COLO829 (cell line): Measurements from ENCODE around the gene EPS8L2.

Source experiments
- DNase-seq: peaks from one replicate; pipeline ENCODE4 v3.0.0; 2012; ENCODE audit warnings: low spot score

EPS8L2 gene

DNA sequence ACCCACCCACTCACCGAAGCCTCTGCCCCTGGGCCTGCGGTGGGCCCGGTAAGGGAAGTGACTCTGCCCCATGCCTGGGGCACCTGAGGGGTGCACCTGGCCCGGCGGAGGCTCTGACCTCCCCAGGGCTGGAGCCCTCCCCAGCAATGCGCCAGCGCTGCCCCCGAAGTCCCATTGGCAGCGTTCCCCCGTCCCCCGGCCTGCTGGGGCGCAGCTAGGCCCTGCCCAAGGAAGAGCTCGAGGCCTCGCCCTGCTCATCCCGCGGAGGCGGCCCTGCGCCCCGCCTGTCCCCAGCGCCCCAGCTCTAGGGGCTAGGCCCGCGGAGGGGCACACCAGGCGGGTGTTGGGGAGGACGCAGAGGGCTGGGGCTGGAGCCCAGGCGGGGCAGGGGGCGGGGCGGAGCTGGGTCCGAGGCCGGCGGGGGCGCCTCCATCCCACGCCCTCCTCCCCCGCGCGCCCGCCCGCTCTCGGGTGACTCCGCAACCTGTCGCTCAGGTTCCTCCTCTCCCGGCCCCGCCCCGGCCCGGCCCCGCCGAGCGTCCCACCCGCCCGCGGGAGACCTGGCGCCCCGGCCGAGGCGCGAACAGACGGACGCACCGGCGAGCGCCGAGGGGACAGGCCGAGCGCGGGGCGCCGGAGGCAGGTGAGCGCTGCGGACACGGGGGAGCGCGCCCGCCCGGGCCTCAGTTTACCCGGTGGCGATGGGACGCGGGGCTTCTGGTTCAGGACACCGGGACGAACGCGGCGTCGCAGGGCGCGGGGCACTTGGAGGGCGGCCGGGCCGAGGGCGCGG lies at the start of gene EPS8L2:
TSS of gene EPS8L2 (plus strand) at position 586 of the 793 bp plus-strand sequence. CDS start 3,177 bp downstream, outside the sequence.
- no peak for DNase-seq

DNA sequence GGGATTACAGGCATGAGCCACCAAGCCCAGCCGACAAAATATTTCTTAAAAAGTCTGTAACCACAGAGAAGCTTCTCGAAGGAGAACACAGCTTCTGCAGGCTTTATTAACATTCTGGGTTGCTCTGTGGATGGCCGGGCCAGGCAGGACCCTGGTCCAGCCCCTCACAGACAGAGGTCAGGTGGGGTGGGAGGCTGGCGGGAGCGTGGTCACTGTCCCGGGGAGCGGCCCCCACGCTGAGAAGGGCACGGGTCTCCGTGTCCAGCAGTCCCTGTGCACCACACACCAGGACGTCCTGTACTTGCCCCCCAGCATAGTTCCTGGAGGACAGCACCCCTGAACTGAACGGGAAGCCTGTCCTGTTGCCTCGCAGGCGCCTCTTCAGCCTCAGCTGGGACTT lies 49.6 kb upstream of the EPS8L2 start:
- no peak for DNase-seq

DNA sequence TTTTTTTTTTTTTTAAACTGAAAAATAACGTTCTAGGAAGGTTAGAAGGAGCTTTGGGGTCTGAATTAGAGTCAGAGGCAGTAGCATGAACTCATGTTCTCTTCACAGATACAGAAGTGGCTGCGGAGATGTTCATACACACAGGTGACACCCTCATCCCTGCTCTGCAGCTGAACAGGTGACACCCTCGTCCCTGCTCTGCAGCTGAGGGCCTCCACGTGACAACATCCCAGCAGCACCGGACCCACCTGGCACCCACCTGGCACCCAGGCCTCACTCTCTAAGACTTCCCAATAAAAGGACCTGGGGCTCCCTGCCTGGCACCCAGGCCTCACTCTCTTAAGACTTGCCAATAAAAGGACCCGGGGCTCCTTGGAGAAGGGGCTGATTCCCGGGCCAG lies 49.2 kb upstream of the EPS8L2 start:
- DNase-seq: no peak

DNA sequence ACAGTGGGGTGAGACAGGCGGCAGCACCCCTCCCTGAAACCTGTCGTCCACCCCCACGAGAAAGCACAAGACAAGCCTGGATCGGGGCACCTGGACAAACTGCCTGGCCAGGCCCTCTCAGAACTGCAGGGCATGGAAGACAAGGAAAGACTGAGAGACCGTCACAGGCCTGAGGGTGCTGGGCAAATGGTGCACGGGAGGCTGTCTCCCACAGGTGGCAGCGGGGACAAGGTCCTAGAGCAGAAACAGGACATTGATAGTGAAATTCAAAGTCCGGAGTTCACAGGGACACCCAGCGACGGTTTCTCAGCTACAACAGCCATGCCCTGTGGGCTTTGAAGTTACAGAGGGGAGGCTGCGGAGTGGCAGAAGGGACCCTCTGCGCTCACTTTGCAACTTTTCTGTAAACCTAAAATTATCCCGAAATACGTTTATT lies 48.3 kb upstream of the EPS8L2 start:
- DNase-seq: no peak

DNA sequence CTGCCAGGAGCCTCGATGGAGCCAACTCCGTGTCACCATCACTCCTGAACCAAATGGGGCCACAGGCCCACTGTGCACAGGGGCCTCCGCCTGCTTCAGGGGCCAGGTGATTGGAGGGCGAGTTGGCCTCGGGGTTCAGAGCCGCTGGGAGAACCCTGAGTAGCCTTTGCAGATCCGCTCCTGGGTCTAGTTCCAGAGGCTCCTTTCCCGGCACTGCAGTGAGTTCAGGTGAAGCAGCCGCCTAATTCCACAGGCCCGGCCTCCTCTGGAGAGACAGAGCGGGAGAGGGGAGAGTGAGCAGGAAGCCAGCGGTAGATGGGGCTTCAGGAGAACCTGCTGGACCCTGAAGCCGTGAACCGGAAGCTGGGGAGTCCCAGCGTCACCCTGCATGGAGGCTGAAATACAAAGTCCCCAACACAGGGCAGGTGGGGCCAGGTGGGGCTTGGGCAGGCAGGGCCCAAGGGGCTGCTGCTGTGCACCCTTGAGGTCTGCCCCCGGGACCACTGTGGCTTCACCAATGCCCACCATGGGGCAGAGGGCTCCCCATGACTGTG lies 46.4 kb upstream of the EPS8L2 start:
- DNase-seq: no peak

DNA sequence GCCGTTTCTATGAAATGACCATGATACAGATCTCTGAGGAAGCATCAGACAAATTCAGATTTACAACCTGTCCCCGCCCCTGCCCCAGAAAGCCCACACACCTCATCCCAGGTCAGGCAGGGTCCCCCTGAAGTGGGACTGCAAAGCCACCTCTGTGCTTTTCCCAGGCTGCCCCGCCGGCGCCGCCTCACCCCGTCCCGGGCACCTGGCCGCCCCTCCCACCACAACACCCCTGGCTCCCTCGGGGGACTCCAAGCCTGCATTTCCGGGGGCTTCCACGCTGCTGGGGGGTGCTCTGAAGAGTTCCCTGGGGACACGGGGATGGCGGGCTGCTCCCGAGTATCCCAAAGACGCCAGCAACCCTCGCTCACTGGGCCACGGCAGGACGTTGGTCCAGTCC lies 45.8 kb upstream of the EPS8L2 start:
- DNase-seq: no peak

DNA sequence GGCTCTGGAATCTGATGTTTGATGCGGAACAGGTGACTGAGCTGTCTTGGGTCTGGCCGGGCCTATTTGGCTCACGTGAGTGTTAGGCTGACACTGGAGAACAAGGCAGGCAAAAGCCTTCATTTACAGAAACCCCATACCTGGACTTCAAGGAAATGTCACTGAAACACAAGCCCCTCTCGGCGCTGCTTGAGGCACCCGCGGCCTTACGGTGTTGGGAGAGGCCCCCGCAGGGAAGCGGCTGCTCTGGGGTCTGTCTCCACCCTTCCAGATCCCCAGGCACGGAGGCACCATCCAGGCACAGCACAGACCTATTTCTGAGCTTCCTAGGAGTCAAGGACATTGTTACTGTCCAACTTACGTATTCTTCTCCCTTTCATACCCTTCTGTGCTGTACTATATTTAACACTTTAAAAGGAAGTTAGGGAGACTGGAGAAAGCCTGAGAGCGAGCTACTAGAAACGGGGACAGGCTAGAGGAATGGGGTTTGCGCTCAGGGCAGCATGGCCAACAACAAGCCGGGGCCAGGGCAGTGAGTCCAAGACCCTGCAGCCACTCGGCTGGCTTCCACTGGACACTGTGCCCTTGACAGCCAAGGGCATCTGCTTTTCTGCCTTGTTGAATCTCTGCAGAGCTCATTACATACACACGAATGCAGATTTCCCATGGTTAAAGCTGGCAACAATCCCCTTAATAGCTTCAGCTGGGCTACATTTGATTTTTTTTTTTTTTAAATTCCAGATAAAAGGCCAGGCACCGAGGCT lies 45.2 kb upstream of the EPS8L2 start:
- DNase-seq: no peak

DNA sequence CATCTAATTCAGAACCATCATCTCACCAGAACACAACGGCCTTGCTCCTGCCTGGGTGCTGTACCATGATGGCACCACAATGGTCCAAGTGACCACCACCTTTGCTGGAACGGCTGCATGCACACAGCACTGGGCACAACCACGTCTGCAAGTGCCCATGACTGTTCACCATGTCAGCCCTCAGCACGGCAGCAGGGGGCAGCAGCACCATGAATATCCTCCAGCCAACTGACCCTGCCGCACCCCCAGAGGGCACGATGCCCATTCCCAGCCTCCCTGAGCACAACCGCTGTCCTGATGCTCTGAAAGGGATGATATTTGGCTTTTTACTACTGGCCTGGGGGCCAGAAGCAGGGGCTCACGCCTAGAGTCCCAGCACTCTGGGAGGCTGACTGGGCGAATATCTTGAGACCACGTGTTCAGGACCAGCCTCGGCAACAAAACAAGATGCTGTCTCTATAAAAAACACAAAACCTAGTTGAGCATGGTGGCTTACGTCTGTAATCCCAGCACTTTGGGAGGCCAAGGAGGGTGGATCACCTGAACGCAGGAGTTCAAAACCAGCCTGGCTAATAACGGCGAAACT lies 43.2 kb upstream of the EPS8L2 start:
- DNase-seq: peak; percentile 77

DNA sequence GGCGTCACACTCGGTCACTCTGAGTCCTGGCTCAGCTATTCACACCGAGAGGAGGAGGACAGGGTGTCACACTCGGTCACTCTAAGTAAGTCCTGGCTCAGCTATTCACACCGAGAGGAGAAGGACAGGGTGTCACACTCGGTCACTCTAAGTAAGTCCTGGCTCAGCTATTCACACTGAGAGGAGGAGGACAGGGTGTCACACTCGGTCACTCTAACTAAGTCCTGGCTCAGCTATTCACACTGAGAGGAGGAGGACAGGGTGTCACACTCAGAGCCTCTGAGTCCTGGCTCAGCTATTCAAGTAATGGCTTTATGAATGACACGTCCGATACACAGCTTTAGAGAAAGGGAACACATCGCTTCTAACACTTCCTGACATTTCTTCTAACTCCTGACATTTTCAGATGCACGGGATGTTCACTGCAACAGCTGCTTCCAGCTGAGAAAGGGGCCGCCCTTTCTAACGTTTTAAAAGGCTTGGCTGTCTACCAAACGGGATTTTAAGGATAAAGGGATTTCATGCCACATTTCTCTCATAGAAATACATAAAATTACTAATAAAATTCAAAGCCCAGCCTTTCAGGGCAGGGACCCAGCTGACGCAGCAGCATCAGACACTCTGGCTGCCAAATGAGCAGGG lies 40.8 kb upstream of the EPS8L2 start:
- no peak for DNase-seq

DNA sequence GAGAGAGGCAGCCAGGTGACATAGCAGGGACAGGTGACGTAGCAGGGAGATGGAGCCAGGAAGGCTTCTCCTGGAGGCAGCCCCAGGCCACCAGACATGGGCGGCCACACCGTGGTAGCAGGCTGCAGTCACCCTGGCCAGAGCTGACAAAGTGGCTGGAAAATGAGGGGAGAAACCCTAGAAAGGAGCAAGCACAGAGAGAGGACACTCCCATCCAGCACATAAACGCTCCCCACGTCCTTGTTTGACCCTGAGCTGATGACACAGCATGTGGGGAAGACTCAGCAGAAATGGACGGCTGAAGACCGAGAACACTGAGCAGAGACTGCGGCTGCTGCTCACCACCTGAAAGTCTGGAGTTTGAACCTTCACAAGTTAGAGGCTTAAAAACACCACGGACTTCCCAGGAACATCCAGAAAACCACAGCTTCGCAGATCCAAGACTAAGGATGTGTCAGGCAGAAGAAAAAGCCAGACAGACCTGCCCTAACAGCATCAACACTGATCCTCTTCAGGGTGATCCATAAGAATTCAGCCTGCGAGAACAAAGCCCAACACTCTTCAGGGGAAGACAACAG lies 40.2 kb upstream of the EPS8L2 start:
- no peak for DNase-seq

DNA sequence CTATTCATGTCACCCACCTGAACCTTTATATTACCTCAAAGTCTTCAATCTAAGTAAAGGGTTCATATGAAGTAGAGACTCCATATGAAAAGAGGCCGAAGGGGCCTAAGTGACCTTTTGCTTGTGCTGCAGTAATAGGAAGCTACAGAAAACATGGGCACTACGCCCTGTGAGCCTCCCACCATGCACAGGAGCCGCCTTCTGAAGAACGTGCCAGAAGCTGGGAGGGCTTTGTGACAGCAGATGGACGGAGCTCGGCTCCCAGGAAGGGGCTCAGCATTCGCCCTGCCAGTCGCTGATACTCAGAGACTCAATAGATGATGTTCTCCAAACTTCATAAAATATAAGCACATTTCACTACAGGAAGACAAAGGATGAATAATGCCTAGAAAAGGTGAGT lies 32.2 kb upstream of the EPS8L2 start:
- DNase-seq: no peak

DNA sequence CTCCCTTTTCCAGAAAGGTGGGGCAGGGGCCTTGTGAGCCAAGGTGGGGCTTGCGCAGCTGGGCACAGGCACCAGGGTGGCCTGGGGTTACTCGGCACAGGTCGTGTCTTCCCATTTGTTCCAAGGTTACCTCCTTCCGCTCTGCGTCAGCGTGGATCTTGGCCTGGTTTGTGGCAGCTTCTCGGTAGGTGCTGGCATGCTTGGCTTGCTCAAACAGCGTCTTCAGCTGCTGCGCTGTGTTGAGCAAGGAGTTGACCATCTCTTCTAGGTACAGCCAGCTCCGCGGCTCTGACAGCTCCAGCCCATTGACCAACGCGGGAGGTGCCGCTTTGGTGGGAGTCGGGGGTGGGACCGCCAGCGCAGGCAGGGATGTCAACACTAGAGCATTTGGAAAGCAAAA lies 31.6 kb upstream of the EPS8L2 start:
- DNase-seq: no peak

DNA sequence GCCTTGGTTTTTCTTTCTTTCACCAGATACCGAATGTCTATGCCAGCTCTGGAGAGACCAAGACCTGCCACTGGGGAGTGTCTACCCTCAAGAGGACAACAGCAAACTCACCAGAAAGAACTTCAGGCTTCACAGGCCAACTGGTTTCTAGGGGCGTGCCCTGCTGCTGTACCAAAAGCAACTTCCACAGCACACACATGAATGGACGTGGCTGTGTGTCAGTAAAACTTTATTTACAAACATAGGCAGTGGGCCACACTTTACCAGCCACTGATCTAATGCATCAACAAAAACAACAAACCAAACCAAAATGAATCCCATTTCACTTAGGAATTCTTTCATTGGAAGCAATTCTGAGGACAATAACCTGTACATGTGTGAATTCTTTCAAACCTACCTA lies 27.7 kb upstream of the EPS8L2 start:
- DNase-seq: no peak

DNA sequence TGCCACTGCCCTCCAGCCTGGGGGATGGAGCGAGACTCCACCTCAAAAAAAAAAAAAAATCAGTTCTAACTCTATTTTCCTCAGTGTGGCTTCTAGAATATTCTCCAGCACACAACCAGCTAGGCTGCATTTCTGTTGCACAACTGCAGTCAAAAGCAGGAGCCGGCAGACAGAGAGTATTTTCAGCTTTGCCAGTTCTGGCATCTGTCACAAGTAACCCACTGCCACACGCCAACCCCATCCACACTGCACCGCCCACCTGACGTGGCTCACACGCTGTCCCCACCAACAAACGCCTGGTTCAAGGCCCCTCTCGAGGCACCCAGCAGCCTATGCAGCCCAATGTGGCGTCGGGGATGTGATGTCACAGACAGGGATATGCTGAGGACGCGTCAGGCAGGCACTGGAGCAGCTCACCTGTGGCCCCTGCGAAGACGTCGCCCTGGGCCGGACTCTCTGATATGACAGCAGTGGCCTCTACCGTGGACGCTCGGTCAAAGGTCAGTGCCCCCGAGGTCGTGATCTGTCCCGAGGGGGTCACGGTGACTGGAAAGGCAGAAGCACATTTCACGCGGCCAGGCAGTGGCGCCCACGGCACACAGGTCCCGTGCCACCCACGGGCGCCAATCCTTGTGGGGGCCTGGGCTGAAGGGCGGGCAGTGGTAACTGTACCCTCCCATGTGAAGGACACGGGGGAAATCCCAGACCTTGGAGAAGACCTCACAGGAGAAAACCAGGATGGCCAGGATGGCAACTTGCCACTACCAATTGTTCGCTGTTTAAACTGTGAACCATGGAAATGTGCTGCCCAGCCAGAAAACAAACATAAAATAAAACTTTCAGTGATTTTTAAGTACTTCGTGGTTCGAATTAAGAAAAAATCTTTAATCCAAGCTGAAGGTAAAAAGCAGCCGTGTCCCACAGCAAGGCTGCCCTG lies 26.5 kb upstream of the EPS8L2 start:
- DNase-seq: no peak

DNA sequence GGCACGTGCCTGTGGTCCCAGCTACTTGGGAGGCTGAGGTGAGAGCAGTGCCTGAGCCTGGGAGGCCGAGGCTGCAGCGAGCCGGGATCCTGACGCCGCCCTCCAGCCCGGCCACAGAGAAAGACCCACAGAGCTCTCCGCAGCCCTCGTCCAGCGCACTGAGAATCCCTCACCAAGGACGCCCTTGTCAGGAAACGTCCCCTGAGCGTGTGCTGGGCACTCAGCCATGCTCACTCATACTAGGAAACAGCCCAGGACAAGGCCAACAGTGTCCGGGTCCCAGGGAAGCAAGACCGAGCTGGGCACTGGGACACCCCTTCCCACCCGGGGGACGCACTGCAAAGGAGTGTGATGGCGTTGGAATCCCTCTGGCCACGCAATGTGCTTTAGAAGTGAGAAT lies 25.6 kb upstream of the EPS8L2 start:
- no peak for DNase-seq

DNA sequence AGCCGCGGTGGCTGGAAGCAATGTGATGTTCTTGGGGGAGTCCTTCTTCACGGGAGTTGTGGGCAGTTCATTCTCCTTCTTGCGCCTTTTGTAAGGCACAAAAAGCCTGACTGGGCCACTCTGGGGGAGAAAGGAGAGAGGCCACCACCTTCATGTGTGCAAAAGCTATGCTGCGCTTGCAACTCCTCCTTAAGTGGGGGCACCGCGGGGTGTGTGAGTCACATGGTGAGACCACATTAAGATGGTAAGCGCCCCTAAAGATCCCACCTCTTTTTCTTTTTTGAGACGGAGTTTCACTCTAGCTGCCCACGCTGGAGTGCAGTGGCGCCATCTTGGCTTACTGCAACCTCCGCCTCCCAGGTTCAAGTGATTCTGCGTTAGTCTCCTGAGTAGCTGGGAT lies 25.1 kb upstream of the EPS8L2 start:
- no peak for DNase-seq

DNA sequence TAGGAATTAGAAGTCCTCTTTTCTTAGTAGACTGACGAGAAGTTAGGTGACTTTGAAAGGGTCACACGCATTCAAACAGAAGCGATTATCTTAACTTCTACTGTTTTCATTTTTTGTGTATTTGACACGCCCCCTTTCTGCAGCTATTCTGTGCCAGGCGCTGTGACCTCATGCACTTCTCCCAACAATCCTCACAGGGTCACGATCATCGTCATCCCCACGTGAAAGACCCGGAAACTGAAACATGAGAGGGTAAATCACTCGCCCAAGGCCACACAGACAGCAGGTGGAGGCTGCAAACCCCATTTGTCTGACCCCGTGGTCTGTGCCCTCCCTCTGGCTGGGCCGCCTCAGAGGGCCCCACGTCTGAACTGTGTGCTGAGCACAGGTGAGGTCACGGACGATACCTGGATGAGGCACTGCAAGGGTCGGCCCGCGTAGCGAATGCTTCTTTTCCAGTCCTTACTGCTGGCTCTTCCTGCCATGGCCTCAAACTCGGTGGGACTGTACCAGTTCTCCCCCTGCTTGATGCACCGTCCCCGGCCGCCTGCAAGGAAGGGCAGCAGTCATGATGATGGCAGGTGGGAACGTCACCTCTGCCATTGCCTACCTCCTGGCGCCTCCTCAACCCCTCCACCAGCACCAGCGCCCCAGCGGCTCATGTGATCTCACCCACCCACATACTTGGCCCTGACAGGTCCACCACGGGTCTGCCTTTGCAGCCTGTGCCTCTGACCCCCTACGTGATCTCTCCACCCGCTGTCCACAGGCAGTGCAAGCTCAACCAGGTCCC lies 19.4 kb upstream of the EPS8L2 start:
- DNase-seq: no peak

DNA sequence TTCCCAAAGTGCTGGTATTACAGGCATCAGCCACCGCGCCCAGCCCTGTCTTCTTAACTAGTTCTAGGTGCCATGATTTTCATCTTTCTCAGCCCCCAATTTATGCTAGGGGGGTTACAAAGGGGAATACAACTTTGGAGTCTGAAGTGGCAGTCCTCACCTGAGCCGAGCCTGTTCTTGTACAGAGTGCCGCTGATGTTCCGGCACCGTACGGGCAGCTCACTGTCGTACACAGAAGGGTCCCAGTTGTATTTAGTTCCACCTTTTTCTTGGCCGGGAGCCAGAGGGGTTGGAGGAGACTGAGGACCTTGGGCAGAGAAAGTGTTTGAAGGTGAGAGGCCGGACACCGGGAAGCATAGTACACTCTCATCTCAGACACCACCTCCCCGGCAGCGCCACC lies 18.3 kb upstream of the EPS8L2 start:
- DNase-seq: no peak

DNA sequence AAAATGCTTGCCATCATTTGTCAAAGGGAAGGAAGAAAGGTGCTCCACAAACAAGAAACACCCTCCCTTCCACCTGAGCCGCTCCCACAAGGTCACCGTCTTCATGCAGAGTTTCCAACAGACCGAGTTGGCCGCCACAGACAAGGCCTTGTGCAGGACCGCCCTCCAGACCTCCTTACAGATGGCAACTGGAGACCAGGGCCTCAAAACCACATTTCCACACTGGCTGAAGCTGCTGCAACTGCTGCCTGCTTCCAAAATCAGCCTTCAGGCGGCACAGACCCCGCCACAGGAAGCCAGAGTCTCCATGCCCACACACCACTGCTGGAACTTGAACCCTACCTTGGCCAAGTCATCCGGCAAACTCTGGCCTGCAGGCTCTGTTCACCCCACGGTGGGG lies 17.4 kb upstream of the EPS8L2 start:
- no peak for DNase-seq

DNA sequence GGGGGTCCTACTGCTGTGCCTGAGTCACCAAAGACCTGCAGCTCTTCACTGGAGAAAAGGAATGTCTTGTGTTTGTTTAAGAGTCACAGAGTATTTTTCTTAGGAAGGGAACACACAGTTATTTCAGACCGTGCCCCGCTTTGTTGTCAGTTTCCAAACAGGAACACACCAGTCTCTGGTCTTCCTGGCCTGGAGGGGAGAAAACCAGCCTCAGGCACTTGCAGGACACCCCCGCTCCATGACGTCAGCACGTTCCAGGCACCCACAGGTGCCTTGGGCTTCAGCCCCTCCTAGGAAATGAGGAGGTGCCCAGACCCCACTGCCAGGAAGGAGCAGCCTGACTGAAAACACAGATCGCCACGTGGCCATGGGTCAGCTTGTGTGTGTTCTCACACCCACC lies 16.4 kb upstream of the EPS8L2 start:
- DNase-seq: no peak
